ENCODE data around the gene RBM44. TPM values are rescaled to one million over a fixed set of nuclear protein-coding genes. Genes with fewer than 3 reads are reported as not detected.
"Not testable (repeated sequence)": the region's sequence is repeated elsewhere in the genome, so short reads cannot be mapped to it uniquely, and the experiment has no call there.

The RBM44 gene
- total RNA-seq, 2 experiments from 2014 or later, result 0.37 to 0.73 TPM

- Mint-ChIP-seq H3K27ac (no peak overlapping the region), H3K4me3 (no peak overlapping the region), H3K9me3 (ENCODE audit: insufficient read depth) (no peaks in the 10 kb centered on the region), H3K36me3 (ENCODE audit: low read depth) (no peaks in the 10 kb centered on the region), H3K27me3 (ENCODE audit: low read depth) (peaks cover 19% of the 10 kb centered on the region), H3K4me1 (ENCODE audit: low read depth) (no peaks in the 10 kb centered on the region)
- POLR2A ChIA-PET, result no interaction called here
- DNase-seq (no peak), ATAC-seq (no peak)
- CTCF ChIA-PET, result interaction anchor here (1.2 kb wide), 1 partner anchor 308 kb away, joined by 5 read pairs; no protein-coding TSS in a partner anchor
Observed at GRCh38 chr2:237820421-237820820, 21.8 kb downstream of the RBM44 start.

- Mint-ChIP-seq H3K4me3 (no peak overlapping the region), H3K27ac (no peak overlapping the region), H3K27me3 (ENCODE audit: low read depth) (peaks cover 9% of the 10 kb centered on the region), H3K9me3 (ENCODE audit: insufficient read depth) (no peaks in the 10 kb centered on the region), H3K4me1 (ENCODE audit: low read depth) (no peaks in the 10 kb centered on the region), H3K36me3 (ENCODE audit: low read depth) (no peaks in the 10 kb centered on the region)
- ChIA-PET POLR2A (no interaction called here), CTCF (no interaction called here)
- ATAC-seq (no peak), DNase-seq (no peak)
Observed at GRCh38 chr2:237823544-237823943, 25.0 kb downstream of the RBM44 start.

GRCh38 chr2:237824085-237824484 lies 25.5 kb downstream of the RBM44 start:
- no peak for ATAC-seq
- H3K9me3 Mint-ChIP-seq (ENCODE audit: insufficient read depth), result no peaks in the 10 kb centered on the region
- H3K27me3 Mint-ChIP-seq (ENCODE audit: low read depth), result peaks cover 8% of the 10 kb centered on the region
- no peaks in the 10 kb centered on the region for H3K36me3 Mint-ChIP-seq (ENCODE audit: low read depth)
- no peaks in the 10 kb centered on the region for H3K4me1 Mint-ChIP-seq (ENCODE audit: low read depth)
- CTCF ChIA-PET, result no interaction called here
- H3K4me3 Mint-ChIP-seq, result no peak overlapping the region
- no peak for DNase-seq
- no peak overlapping the region for H3K27ac Mint-ChIP-seq
- POLR2A ChIA-PET, result no interaction called here

- ChIA-PET CTCF (no interaction called here), POLR2A (no interaction called here)
- DNase-seq (no peak), ATAC-seq (no peak)
- Mint-ChIP-seq H3K27ac (no peak overlapping the region), H3K4me3 (no peak overlapping the region), H3K9me3 (ENCODE audit: insufficient read depth) (no peaks in the 10 kb centered on the region), H3K36me3 (ENCODE audit: low read depth) (no peaks in the 10 kb centered on the region), H3K4me1 (ENCODE audit: low read depth) (no peaks in the 10 kb centered on the region), H3K27me3 (ENCODE audit: low read depth) (peaks cover 11% of the 10 kb centered on the region)
Observed at GRCh38 chr2:237827421-237827987, 28.9 kb downstream of the RBM44 start.

DNA sequence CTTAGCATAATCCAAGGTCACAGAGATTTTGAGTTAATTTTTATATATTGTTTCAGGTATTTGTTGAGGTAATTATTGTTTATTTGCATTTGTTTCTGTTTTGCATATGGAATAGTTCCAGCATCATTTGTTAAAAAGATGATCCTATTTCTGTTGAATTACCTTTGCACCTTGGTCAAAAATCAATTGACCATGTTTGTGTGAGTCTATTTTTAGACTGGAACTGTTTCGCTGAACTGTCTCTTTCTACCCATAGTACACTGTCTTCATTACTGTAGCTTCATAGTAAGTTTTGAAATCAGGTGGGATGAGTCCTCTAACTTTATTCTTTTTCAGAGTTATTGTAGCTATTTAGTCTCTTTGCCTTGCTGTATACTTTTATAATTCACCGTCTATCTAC lies 31.9 kb downstream of the RBM44 start:
- Mint-ChIP-seq H3K4me3 (no peak overlapping the region), H3K27ac (no peak overlapping the region), H3K4me1 (ENCODE audit: low read depth) (no peaks in the 10 kb centered on the region), H3K36me3 (ENCODE audit: low read depth) (no peaks in the 10 kb centered on the region), H3K27me3 (ENCODE audit: low read depth) (peaks cover 7% of the 10 kb centered on the region), H3K9me3 (ENCODE audit: insufficient read depth) (no peaks in the 10 kb centered on the region)
- DNase-seq (no peak), ATAC-seq (no peak)
- ChIA-PET CTCF (no interaction called here), POLR2A (no interaction called here)

GRCh38 chr2:237833546-237833945 lies 35.0 kb downstream of the RBM44 start:
- H3K9me3 Mint-ChIP-seq (ENCODE audit: insufficient read depth), result no peaks in the 10 kb centered on the region
- DNase-seq, result no peak
- ChIA-PET CTCF (no interaction called here), POLR2A (no interaction called here)
- no peaks in the 10 kb centered on the region for H3K36me3 Mint-ChIP-seq (ENCODE audit: low read depth)
- peaks cover 6% of the 10 kb centered on the region for H3K27me3 Mint-ChIP-seq (ENCODE audit: low read depth)
- H3K4me1 Mint-ChIP-seq (ENCODE audit: low read depth), result no peaks in the 10 kb centered on the region
- H3K27ac Mint-ChIP-seq, result no peak overlapping the region
- H3K4me3 Mint-ChIP-seq, result no peak overlapping the region
- no peak for ATAC-seq

DNA sequence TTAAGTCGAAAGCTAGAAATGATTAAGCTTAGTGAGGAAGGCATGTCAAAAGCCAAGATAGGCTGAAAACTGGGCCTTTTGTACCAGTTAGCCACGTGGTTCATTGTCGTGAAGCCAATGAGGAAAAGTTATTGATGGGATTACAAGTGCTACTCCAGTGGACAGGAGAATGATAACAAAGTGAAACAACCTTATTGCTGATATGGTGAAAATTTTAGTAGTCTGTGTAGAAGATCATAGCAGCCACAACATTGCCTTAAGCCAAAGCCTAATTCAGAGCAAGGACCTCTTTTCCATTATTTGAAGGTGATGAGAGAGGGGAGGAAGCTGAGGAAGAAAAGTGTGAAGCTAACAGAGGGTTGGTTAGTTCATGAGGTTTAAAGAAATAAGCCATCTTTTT lies 36.8 kb downstream of the RBM44 start:
- H3K27ac Mint-ChIP-seq, result no peak overlapping the region
- no peak for ATAC-seq
- DNase-seq, result no peak
- H3K9me3 Mint-ChIP-seq (ENCODE audit: insufficient read depth), result no peaks in the 10 kb centered on the region
- peaks cover 12% of the 10 kb centered on the region for H3K27me3 Mint-ChIP-seq (ENCODE audit: low read depth)
- ChIA-PET POLR2A (no interaction called here), CTCF (interaction anchor here (0.9 kb wide), 1 partner anchor 323 kb away, joined by 3 read pairs; no protein-coding TSS in a partner anchor)
- H3K4me3 Mint-ChIP-seq, result no peak overlapping the region
- H3K4me1 Mint-ChIP-seq (ENCODE audit: low read depth), result no peaks in the 10 kb centered on the region
- H3K36me3 Mint-ChIP-seq (ENCODE audit: low read depth), result no peaks in the 10 kb centered on the region

DNA sequence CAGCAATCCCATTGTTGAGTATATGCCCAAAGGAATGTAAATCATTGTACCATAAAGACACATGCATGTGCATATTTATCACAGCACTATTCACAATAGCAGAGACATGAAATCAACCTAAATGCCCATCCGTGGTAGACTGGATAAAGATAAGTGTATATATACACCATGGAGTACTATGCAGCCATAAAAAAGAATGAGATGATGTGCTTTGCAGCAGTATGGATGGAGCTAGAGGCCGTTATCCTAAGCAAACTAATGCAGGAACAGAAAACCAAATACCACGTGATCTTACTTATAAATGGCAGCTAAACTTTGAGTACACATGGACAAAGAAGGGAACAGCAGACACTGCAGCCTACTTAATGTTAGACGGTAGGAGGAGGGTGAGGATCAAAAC lies 42.5 kb downstream of the RBM44 start:
- Mint-ChIP-seq H3K4me3 (no peak overlapping the region), H3K27ac (no peak overlapping the region), H3K27me3 (ENCODE audit: low read depth) (peaks cover 31% of the 10 kb centered on the region), H3K9me3 (ENCODE audit: insufficient read depth) (no peaks in the 10 kb centered on the region), H3K36me3 (ENCODE audit: low read depth) (no peaks in the 10 kb centered on the region), H3K4me1 (ENCODE audit: low read depth) (no peaks in the 10 kb centered on the region)
- ATAC-seq, result no peak
- ChIA-PET POLR2A (interaction anchor here (0.6 kb wide), 1 partner anchor 112 kb away, joined by 3 read pairs; no protein-coding TSS in a partner anchor), CTCF (no interaction called here)
- DNase-seq, result no peak

- CTCF ChIA-PET; H3K36me3 Mint-ChIP-seq (ENCODE audit: low read depth); ATAC-seq; H3K27ac Mint-ChIP-seq; POLR2A ChIA-PET; DNase-seq; H3K9me3 Mint-ChIP-seq (ENCODE audit: insufficient read depth); H3K4me1 Mint-ChIP-seq (ENCODE audit: low read depth); H3K4me3 Mint-ChIP-seq: not testable (repeated sequence)
- peaks cover 31% of the 10 kb centered on the region for H3K27me3 Mint-ChIP-seq (ENCODE audit: low read depth)
Observed at GRCh38 chr2:237848940-237849339, 50.4 kb downstream of the RBM44 start.

DNA sequence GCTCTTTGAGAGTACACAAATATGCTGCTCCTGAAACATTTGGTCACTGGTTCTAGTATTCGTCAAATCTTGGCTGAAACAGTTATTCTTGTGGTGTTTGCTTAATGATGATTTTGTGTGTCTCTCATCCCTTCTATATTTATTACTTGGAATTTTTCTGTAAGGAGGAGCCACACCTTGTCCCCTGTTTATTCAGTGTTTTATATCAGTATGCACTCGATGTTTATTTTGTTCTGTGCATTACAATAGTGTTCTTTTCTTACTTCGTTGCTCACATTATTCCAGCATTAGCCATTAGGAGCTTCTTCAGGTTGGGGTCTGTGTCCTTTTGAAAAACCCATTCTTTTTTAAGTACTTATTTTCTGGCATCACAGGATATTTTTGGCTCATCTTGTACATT lies 55.7 kb downstream of the RBM44 start:
- H3K27ac Mint-ChIP-seq, result no peak overlapping the region
- DNase-seq (no peak), ATAC-seq (no peak)
- CTCF ChIA-PET, result interaction anchor here (1.6 kb wide), 1 partner anchor 49 kb away, joined by 4 read pairs; no protein-coding TSS in a partner anchor
- peaks cover 43% of the 10 kb centered on the region for H3K27me3 Mint-ChIP-seq (ENCODE audit: low read depth)
- POLR2A ChIA-PET, result interaction anchor here (0.7 kb wide), 1 partner anchor 101 kb away, joined by 3 read pairs; no protein-coding TSS in a partner anchor
- H3K4me3 Mint-ChIP-seq, result no peak overlapping the region
- no peaks in the 10 kb centered on the region for H3K9me3 Mint-ChIP-seq (ENCODE audit: insufficient read depth)
- no peaks in the 10 kb centered on the region for H3K36me3 Mint-ChIP-seq (ENCODE audit: low read depth)
- peaks cover 11% of the 10 kb centered on the region for H3K4me1 Mint-ChIP-seq (ENCODE audit: low read depth)

GRCh38 chr2:237857791-237858190 lies 59.2 kb downstream of the RBM44 start:
- POLR2A ChIA-PET, result no interaction called here
- CTCF ChIA-PET, result interaction anchor here (0.6 to 2.2 kb wide), 17 partner anchors 11 to 407 kb away, joined by 3 to 21 read pairs (median 4); no protein-coding TSS in a partner anchor
- Mint-ChIP-seq H3K9me3 (ENCODE audit: insufficient read depth) (no peaks in the 10 kb centered on the region), H3K4me1 (ENCODE audit: low read depth) (peaks cover 20% of the 10 kb centered on the region), H3K4me3 (no peak overlapping the region), H3K27me3 (ENCODE audit: low read depth) (peaks cover 56% of the 10 kb centered on the region), H3K27ac (no peak overlapping the region), H3K36me3 (ENCODE audit: low read depth) (no peaks in the 10 kb centered on the region)
- ATAC-seq, result no peak
- DNase-seq, result peak; percentile 15

DNA sequence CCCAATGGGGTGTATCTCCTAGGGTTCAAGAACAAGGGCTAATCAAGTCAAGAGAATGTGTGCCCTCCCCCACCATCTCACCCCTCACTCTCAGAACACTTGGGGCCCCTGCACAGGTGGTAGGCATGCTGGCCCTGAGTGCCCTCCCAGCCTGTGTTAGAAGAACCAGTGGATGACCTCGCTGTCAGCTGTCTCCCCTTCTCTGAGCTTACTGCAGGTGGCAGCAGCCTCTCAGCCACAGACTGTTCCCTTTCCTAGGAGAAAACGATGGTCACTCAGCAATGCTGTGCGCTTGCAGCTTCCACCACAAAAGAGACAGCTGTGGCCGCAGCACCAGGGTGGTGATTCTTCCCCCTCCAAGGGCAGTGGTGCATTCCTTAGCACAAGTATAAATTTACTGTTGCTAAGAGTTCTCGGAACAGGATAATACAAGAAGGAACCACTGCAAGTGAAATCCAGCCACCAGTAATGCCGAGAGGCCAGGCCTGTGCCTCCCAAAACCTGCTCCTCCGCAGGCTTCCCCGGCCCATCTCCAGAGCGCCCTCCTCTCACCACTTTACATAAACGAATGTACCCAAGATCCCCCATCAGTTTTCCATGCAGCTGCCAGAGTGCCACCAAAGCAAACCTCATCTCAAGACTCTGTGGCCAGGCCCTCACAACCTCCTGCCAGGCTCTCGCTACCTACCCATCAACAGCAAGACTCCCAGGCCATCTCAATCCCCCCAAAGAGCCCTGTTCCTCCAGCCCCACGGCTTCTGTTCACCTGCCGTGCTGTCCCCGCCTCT lies 59.9 kb downstream of the RBM44 start:
- POLR2A ChIA-PET, result no interaction called here
- no peak overlapping the region for H3K27ac Mint-ChIP-seq
- peak overlapping the region; percentile 64 for H3K4me3 Mint-ChIP-seq

More for the DNA sequence above, 59.9 kb downstream of the RBM44 start:
- peaks cover 56% of the 10 kb centered on the region for H3K27me3 Mint-ChIP-seq (ENCODE audit: low read depth)
- no peaks in the 10 kb centered on the region for H3K9me3 Mint-ChIP-seq (ENCODE audit: insufficient read depth)
- no peaks in the 10 kb centered on the region for H3K36me3 Mint-ChIP-seq (ENCODE audit: low read depth)
- CTCF ChIA-PET, result interaction anchor here (0.6 to 2.2 kb wide), 18 partner anchors 11 to 407 kb away, joined by 3 to 21 read pairs (median 4); no protein-coding TSS in a partner anchor
- peak; percentile 71 for DNase-seq
- peaks cover 20% of the 10 kb centered on the region for H3K4me1 Mint-ChIP-seq (ENCODE audit: low read depth)
- peak; percentile 86 for ATAC-seq
